Sigmoid colon (tissue), 7 donors: ENCODE results near the gene IKBKE. TPM values are rescaled to one million over a fixed set of nuclear protein-coding genes. Genes with fewer than 3 reads are reported as not detected.
A peak's percentile ranks its signal among the peaks of the same experiment; 100 is the strongest.

Experiments used
- DNase-seq: peaks from one replicate; pipeline ENCODE4 v3.0.0-alpha.2; 2019
- H3K27ac ChIP-seq, 4 donors: fragments of 200-600 bp; sonication (generic); one replicate each; pipeline ENCODE4 v1.5.1; 2016 to 2019; ENCODE audit warnings: mild to moderate bottlenecking in 1 of 4
- H3K27me3 ChIP-seq, 3 donors: fragments of 200-600 bp; sonication (generic); one replicate each; pipeline ENCODE4 v1.5.1; 2019; ENCODE audit warnings: mild to moderate bottlenecking in 1 of 3
- H3K36me3 ChIP-seq, 4 donors: fragments of 200-600 bp; sonication (generic); one replicate each; pipeline ENCODE4 v1.5.1; 2016 to 2019
- H3K4me1 ChIP-seq, 4 donors: fragments of 200-600 bp; sonication (generic); one replicate each; pipeline ENCODE4 v1.5.1; 2017 to 2019
- H3K4me3 ChIP-seq, 4 donors: fragments of 200-600 bp; sonication (generic); one replicate each; pipeline ENCODE4 v1.5.1; 2017 to 2019; ENCODE audit warnings: mild to moderate bottlenecking in 2 of 4, moderate library complexity in 1 of 4
- H3K9me3 ChIP-seq, 4 donors: fragments of 200-600 bp in 3 of 4; sonication (generic) in 3 of 4; one replicate each; pipeline versions ENCODE4 v1.5.1 to v1.6.1; 2013 to 2019
- EP300 ChIP-seq, 4 donors: sonication (generic); formaldehyde crosslinking; IDR thresholded peaks; one replicate each; pipeline ENCODE4 v1.6.1; 2017; ENCODE audit warnings: antibody characterized with exemption in 4 of 4
- POLR2A ChIP-seq, 2 donors: fragments of 450-650 bp; IDR thresholded peaks; one replicate each; pipeline ENCODE4 v1.6.1; 2016; ENCODE audit warnings: antibody characterized with exemption in 2 of 2, mild to moderate bottlenecking in 2 of 2, moderate library complexity in 2 of 2
- POLR2AphosphoS5 ChIP-seq, 4 donors: sonication (generic); formaldehyde crosslinking; IDR thresholded peaks; one replicate each; pipeline ENCODE4 v1.6.1; 2017; ENCODE audit warnings: antibody characterized with exemption in 4 of 4
- WGBS, 2 donors: extraction: QIAGEN DNeasy Blood & Tissue Kit; methylation state at CpG; one replicate each; pipeline ENCODE4 v1.1.7; 2013; 5-methylcytosine and 5-hydroxymethylcytosine counted together
- intact Hi-C: fragments of 100-400 bp; cut with DNase I; formaldehyde crosslinking; loops from one replicate; pipeline ENCODE4 v1.15.1; 2023
- polyA plus RNA-seq, 3 donors: library from polyadenylated mRNA; stranded (reverse); fragments of 200-250 nt; gene quantifications; one replicate each; pipeline ENCODE4 v1.2.3, GENCODE V29; 2013
- total RNA-seq, 4 donors: library from RNA; depleted of rRNA; stranded (reverse); fragments of >200 nt; gene quantifications; one replicate each; pipeline ENCODE4 v1.1.0, GENCODE V29; 2016
- TF ChIP-seq, protein P1 (sequence below), 4 experiments: fragments of 450-650 bp in 3 of 4; fragments of 200-600 bp in 1 of 4; IDR thresholded peaks; one replicate each; pipeline ENCODE4 v1.5.1; 2016 to 2019; ENCODE audit warnings: antibody characterized with exemption in 4 of 4, mild to moderate bottlenecking in 3 of 4, moderate library complexity in 2 of 4
- donor health status: healthy with polysubstance abuse.
- donor health status: Bipolar disorder and iron deficiency.
- donor health status: healthy.

The IKBKE gene
- total and polyA plus RNA-seq, 7 donors = 1.6 to 23.2 (median 3.2) TPM

DNA sequence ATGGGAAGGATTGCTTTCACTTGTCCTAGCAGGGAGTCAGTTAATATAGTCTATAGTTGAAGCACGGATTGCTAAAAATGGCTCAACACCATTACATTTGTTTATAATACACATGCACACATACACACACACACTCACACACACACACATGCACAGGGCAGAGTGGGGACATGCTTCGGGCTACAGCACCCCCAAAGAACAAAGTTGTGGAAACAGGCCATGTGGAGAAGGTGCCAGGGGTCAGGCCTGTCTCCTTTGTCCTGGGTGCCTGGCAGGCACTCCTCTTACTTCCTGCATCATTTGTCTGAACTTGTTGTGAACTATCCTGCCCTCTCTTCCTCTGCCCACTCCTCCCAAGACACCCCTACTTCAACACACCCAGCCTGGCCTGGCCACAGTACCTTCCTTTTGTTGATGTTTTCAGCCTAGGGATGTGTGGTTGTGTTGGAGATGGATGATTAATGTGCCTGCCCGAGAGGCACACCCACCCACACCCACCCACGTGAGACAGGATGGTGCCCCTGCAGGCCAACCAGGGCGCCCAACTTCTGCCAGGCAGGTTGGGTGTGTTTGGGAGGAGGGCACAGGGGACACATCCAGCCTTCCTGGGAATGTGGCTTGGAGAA is 54.6 kb downstream of the IKBKE start:
- no peaks in the 10 kb centered on the region for H3K36me3 ChIP-seq
- intact Hi-C loops = no loop called here
- H3K4me3 ChIP-seq = no peak overlapping the region
- DNase-seq = peak; percentile 52
- no peak for TF ChIP-seq POLR2AphosphoS5 (IDR thresholded peaks at IDR 0.05)
- TF ChIP-seq EP300 (IDR thresholded peaks at IDR 0.05) = no peak
- no peak for TF ChIP-seq POLR2A (IDR thresholded peaks at IDR 0.05)
- TF ChIP-seq, protein P1, sequence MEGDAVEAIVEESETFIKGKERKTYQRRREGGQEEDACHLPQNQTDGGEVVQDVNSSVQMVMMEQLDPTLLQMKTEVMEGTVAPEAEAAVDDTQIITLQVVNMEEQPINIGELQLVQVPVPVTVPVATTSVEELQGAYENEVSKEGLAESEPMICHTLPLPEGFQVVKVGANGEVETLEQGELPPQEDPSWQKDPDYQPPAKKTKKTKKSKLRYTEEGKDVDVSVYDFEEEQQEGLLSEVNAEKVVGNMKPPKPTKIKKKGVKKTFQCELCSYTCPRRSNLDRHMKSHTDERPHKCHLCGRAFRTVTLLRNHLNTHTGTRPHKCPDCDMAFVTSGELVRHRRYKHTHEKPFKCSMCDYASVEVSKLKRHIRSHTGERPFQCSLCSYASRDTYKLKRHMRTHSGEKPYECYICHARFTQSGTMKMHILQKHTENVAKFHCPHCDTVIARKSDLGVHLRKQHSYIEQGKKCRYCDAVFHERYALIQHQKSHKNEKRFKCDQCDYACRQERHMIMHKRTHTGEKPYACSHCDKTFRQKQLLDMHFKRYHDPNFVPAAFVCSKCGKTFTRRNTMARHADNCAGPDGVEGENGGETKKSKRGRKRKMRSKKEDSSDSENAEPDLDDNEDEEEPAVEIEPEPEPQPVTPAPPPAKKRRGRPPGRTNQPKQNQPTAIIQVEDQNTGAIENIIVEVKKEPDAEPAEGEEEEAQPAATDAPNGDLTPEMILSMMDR (IDR thresholded peaks at IDR 0.05) = no peak
- WGBS, 2 donors = 39 to 62% methylated on average over 5 of the region's 5 CpGs
- no peaks in the 10 kb centered on the region for H3K27me3 ChIP-seq
- no peaks in the 10 kb centered on the region for H3K9me3 ChIP-seq
- no peaks in the 10 kb centered on the region for H3K4me1 ChIP-seq
- H3K27ac ChIP-seq = no peak overlapping the region

DNA sequence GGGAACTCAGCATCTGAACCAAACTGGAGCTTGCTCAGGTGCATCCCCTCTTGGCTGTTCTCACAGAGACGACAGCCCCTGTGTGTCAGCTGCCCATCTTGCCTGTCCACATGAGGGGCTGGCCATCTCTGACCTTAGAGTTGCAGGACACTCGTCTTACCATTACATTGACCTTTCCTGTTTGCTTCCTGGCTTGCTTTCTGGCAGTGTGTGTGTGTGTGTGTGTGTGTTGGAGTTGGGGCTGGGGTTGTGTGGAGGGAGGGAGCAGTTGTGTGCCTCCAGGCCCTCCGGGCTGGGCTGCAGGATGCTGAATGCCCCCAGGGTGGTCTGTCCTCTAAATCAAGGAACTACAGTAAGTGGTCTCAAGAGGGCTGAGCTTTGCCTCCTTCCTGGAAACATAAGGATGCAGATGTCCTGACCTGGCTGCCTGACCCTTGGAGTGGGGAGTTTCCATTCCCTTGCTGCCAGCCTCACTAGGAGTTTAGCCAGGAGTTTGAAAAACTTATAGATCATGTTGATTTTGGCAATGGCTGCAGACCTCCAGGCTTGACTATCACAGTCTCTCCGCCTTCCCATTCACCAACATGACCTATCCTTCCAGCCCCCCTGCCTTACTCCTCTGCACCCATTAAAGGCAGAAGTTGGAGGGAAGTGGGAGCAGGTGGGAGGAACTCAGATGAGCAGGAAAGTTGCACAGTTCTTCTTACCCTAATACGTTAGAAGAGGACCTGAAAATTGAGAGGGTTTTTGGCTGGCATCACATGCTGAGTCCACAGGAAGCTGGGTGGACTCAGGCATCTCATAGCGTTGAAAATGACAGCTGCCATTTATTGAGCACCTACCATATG is 56.0 kb downstream of the IKBKE start:
- TF ChIP-seq, protein P1 (IDR thresholded peaks at IDR 0.05) = no peak
- TF ChIP-seq EP300 (IDR thresholded peaks at IDR 0.05) = no peak
- no peak for TF ChIP-seq POLR2A (IDR thresholded peaks at IDR 0.05)
- TF ChIP-seq POLR2AphosphoS5 (IDR thresholded peaks at IDR 0.05) = no peak
- WGBS, 2 donors = 73 to 83% methylated on average over 6 of the region's 6 CpGs
- Histone ChIP-seq H3K27me3 (no peaks in the 10 kb centered on the region), H3K9me3 (no peaks in the 10 kb centered on the region), H3K4me3 (no peak overlapping the region), H3K4me1 (no peaks in the 10 kb centered on the region), H3K27ac (no peak overlapping the region), H3K36me3 (no peaks in the 10 kb centered on the region)
- peak; percentile 25 for DNase-seq
- intact Hi-C loops = no loop called here

DNA sequence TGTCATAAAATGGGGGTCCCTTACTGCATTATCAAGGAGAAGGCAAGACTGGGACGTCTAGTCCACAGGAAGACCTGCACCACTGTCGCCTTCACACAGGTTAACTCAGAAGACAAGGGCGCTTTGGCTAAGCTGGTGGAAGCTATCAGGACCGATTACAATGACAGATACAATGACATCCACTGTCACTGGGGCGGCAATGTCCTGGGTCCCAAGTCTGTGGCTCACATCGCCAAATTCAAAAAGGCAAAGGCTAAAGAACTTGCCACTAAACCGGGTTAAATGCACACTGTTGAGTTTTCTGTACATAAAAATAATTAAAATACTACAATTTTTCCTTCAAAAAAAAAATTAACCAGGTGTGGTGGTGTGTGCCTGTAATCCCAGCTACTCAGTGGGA is 59.1 kb downstream of the IKBKE start:
- DNase-seq = peak; percentile 28
- 94% methylated on average over 7 of the region's 7 CpGs for WGBS, 2 donors
- intact Hi-C loops = no loop called here
- Histone ChIP-seq H3K9me3 (no peaks in the 10 kb centered on the region), H3K4me1 (no peaks in the 10 kb centered on the region), H3K27ac (no peak overlapping the region), H3K36me3 (no peaks in the 10 kb centered on the region), H3K27me3 (no peaks in the 10 kb centered on the region), H3K4me3 (no peak overlapping the region)
- TF ChIP-seq, protein P1 (IDR thresholded peaks at IDR 0.05) = no peak
- TF ChIP-seq EP300 (IDR thresholded peaks at IDR 0.05) (no peak), POLR2A (IDR thresholded peaks at IDR 0.05) (no peak), POLR2AphosphoS5 (IDR thresholded peaks at IDR 0.05) (no peak)

DNA sequence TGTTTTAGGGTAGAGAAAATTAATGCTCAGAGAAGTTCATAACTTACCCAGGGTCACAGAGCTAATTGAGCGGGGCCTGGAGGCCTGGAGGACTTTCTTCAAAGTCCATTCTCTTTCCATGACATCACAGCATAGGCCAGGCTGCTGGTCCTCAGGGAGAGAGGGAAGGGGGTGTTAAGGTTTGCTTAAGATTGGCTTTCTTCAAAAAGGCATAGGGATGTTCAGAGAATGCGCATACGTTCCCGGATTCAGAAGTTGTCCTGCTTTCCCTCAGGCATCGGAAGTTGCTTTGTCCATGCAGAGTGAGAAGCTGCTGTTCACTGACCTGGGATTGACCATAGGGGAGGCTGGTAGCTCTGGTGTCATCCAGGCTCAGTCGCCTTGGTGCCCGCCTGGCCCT is 62.1 kb downstream of the IKBKE start:
- H3K27ac ChIP-seq = no peak overlapping the region
- no peaks in the 10 kb centered on the region for H3K4me1 ChIP-seq
- DNase-seq = peak; percentile 37
- TF ChIP-seq POLR2AphosphoS5 (IDR thresholded peaks at IDR 0.05) (no peak), EP300 (IDR thresholded peaks at IDR 0.05) (no peak), POLR2A (IDR thresholded peaks at IDR 0.05) (no peak)
- TF ChIP-seq, protein P1 (IDR thresholded peaks at IDR 0.05) = no peak
- WGBS, 2 donors = 97% methylated on average over 7 of the region's 7 CpGs
- no peak overlapping the region for H3K4me3 ChIP-seq
- no peaks in the 10 kb centered on the region for H3K27me3 ChIP-seq
- no peaks in the 10 kb centered on the region for H3K36me3 ChIP-seq
- intact Hi-C loops = no loop called here
- H3K9me3 ChIP-seq = no peaks in the 10 kb centered on the region
